Effector CD4-positive, alpha-beta T cell (primary cell): ENCODE data around the gene RARRES1.

Experiments
- DNase-seq: peaks from one replicate; pipeline ENCODE4 v3.0.0-alpha.2; 2020

RARRES1 gene

DNA sequence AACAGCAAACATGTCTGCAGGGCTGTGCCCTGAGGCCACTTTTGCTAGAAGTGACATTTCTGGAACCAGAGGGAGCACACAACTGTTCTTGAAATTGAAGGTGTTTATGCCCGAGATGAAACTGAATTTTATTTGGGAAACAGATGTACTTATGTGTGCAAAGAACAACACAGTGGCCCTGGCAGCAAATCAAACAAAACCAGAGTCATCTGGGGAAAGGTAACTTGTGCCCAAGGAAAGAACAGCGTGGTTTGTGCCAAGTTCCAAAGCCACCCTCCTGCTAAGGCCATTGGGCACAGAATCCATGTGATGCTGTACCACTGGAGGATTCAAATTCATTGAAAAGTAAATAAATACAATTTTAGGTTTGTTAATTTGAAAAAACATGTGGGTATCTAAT lies 31.2 kb upstream of the RARRES1 start:
- DNase-seq, result no peak

GRCh38 chr3:158762701-158763100 lies 30.4 kb upstream of the RARRES1 start:
- no peak for DNase-seq

DNA sequence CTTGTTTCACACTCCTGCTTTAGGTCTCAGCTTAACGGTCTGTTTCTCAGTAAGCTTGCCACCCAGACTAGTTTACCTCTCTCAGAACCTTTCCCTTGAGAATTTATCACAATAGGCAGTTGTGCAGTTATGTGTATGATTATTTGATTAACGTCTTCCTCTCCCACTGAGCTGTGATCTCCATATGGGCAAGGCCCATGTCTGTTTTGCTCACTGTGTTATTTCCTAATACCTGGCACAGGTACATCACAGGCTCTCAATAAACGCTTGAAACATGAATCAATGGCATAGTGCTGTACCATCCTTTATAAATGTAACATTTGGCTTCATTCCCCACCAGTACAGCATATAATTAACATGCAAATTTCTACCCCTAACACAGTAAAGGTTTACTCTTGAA lies 29.1 kb upstream of the RARRES1 start:
- DNase-seq, result no peak

DNA sequence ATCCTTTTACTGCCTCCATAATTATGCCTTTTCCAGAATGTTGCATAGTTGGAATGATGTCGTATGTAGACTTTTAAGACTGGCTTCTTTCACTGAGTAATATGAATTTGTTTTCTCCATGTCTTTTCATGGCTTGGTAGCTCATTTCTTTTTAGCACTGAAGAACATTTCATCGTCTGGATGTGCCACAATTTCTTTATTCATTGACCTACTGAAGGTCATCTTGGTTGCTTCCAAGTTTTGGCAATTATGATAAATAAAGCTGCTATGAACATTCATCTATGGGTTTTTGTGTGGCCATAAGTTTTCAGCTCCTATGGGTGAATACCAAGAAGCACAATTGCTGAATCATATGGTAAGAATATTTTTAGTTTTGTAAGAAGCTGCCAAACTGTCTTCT lies 23.2 kb upstream of the RARRES1 start:
- no peak for DNase-seq

GRCh38 chr3:158753854-158754253 lies 21.6 kb upstream of the RARRES1 start:
- DNase-seq, result no peak

DNA sequence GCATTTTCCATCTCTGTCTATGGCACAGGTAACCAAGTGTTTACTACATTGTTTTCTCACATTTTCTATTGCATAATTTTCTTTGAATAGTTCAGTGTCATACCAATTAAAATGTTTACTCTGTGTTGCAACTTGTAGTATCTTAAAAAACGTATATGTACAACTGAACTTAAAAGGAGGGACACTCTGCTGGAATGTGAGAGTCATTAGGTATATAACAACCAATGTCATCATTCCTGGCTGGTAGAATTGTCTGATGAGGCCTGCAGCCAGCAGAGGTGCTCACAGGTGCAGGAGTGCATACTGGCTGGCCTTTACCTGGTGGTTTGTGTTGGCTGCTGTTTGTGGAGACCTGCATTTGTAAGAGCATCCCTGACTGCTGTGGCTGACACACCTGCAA lies 19.1 kb upstream of the RARRES1 start:
- no peak for DNase-seq

GRCh38 chr3:158750016-158750415 lies 17.8 kb upstream of the RARRES1 start:
- DNase-seq, result no peak

DNA sequence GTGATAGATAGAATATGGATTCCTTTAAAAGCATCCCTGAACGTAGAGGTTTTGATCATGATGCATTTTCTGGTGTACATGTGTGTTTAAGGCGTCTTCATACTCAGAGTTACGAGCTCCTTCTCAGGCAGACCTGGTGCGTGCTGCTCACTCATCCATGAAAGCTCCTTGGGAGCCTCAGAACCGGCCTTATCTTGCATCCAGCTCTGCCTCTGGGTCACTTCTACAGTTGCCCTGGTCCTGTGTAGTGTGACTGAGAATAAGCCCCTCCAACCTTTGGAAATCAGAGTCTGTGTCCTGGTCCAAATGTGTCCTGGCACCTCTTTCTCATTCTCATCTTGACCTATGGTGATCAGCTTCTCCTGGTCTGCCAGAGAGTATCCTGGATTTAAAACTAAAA lies 17.3 kb upstream of the RARRES1 start:
- no peak for DNase-seq

DNA sequence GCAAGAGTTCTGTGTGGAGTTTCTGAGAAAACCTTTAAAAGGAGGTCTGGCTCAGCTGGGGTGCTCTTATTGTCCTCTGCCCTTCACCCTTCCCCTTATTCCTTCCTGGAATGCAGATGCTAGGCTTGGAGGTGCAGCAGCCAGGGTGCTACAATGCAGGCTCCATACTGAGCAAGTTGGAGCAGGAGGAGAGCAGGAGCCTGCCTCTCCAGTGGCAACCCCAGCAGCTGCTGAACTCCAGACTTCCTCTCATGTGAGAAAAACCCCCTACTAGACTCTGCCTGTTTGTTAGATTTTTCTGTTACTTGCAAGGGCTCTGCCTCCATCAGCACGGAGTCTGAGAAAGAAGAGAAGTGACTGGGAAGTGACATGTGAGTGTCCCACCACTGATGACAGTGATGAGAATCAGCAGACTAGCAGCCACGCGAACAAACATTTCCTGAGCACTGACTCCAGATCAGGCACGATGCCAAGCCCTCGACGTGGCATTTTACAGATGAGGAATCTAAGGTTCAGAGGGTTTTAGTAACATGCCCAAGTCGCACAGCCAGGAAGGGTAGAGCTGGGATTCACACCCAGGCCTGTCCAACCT lies 16.1 kb upstream of the RARRES1 start:
- no peak for DNase-seq

- DNase-seq, result no peak
These were observed 15.2 kb upstream of the RARRES1 start for GRCh38 chr3:158747417-158747816.

DNA sequence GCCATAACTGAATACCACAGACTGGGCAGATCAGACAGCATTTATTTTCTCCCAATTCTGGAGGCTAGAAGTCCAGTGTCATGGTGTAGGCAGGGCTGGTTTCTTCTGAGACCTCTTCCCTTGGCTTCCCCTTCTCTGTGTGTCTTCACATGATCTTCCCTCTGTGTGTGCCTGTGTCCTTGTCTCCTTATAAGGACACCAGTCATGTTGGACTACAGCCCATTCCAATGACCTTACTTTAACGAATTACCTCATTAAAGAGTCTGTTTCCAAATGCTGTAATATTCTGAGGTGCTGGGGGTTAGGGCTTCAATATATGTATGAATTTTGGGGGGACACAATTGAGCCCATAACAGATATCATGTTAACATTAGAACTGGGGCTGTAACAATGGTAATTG lies 13.3 kb upstream of the RARRES1 start:
- no peak for DNase-seq

- no peak for DNase-seq
These were observed 12.5 kb upstream of the RARRES1 start for GRCh38 chr3:158744567-158745288.

DNA sequence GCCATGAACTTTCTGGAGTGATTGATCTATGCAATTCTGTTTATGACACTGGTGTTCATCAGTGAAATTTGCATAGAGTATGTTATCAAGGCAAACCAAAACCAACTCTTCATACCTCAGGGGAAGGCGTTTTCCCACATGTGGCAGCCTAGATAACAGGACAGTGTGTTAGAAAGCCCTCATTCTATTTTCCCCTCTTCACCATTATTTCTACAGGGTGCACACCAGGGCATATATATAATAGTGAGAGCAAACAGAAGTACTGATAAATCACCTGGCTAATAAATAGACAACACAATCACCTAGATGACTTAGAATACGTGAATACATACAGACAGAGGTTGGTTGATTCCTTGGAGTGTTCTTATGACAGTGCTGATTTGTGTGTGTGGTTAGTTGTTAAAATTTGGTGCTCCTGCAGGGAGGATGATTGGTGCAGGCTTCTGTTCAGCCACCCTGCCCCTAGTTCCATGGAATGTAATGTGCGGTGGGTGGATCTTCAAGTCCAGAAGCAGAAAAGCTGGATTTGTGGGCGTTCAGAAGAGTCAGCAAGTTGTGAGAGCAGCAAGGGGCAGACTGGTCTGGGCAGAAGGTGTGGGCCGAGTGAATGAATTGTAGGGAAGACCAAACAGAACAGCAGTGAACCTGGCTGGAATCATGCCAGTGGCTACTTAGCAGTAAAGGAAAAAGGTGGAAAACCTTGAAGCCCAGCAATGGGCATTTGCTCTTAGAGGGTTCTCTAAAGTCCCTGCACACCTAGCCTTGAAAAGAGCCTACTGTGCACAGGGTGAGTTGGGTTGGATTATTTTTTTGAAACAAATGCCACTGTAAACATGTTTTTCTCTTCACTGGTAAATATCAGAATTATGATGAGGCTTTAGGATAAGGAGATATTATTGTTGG lies 11.7 kb upstream of the RARRES1 start:
- DNase-seq, result no peak

GRCh38 chr3:158742871-158743663 lies 10.8 kb upstream of the RARRES1 start:
- no peak for DNase-seq

GRCh38 chr3:158739661-158740060 lies 7.4 kb upstream of the RARRES1 start:
- no peak for DNase-seq

- DNase-seq, result no peak
These were observed 6.8 kb upstream of the RARRES1 start for GRCh38 chr3:158739078-158739477.

DNA sequence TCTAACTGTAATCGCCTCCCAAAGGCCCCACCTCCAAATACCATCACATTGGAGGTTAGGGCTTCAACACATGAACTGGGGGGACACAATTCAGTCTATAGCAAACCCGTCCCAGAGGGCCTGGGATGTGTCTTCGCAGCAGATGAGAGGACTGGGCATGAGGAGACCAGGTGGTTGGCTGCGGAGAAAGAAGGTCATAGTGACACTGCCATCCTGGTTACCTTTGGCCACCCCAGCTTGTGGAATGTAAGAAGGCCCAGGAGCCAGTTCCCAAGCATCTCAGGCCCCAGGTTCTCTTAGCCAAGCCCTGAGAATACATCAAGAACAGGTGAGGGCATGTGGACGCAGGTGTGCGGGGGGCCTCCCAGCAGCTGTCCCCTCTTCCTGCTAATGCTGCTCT lies 6.4 kb upstream of the RARRES1 start:
- DNase-seq, result no peak

GRCh38 chr3:158737976-158738615 lies 5.8 kb upstream of the RARRES1 start:
- no peak for DNase-seq

DNA sequence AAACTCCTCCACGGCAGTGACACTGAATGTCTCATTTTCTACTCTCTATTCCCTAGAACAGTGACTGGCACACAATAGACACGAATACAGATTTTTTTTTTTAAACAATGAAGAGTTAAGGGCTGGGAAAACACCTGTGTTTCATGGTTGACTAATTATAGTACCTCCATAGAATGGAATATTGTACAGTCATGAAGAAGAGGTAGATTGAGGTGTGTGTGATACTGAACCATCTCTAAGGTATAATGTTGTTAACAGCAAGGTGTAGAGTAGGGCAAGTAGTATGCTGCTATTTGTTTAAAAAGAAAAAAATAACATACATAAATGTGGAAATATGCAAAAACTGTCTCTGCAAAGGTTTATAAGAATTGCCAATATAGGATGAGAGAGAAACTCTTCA lies 5.2 kb upstream of the RARRES1 start:
- DNase-seq, result no peak

- DNase-seq, result no peak
These were observed 3.2 kb upstream of the RARRES1 start for GRCh38 chr3:158735296-158736033.

GRCh38 chr3:158733656-158734055 lies 1.4 kb upstream of the RARRES1 start:
- DNase-seq, result no peak

DNA sequence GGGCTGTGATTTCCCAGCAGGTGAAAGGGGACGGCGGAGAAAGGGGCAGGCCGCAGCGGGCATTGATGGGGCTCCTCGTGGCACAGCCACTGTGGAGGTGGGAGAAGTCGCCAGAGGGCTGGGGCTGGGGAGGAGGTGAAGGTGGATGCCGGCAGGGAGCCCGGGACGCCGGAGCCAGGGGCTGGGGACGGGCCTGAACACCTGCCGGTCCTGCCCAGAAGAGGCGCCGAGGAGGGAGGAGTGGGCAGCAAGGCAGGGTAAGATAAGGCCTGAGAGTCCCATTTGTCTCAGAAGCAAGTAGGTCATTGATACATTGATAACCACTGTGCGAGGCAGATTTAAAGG lies 571 bp upstream of the RARRES1 start:
- DNase-seq, result no peak
